ENCODE results near the gene TNFAIP2. TPM values are rescaled to one million over a fixed set of nuclear protein-coding genes. Genes with fewer than 3 reads are reported as not detected.

The TNFAIP2 gene
- total and polyA plus RNA-seq, 4 donors: 8.9 to 32.0 (median 22.4) TPM

DNA sequence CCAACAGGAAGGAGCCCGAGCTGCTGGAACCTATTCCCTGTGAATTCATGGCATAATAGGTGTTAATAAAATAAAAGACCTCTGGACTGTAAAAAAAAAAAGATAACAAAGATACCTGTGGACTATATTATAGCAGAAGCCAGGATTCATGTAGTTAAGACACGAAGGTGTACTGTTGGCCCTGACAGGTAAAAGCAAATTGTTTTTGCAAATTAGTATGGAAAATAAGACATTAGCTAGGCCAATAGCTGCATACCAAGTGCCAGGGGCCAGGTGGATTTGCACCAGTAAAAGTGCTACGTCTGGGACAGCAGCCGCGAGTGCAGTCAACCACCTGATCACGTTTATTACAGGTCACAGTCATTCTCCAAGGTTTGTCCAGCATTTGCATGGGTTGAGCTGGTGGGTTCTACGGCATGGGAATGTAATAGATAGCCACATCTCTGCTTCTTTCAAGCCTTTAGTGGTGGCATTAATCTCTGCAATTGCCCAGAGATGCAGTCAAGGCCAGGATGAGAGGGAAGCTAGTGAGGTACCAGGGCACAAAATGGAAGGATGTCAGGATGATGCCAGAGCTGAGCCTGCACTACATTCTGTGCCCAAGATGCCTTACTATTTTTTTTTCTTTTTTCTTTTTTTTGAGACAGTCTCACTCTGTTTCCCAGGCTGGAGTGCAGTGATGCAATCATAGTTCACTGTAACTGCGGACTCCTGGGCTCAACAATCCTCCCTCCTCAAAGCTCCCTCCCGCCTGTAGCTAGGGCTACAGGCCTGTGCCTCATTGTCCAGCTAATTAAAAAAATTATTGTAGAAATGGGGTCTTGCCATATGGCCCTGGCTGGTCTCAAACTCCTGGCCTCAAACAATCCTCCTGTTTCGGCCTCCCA is 26.3 kb downstream of the TNFAIP2 start:
- Histone ChIP-seq H3K27ac (ENCODE audit: low read depth in 1 of 2, low read length in 2 of 2) (no peak overlapping the region), H3K9me3 (ENCODE audit: control insufficient read depth in 4 of 4, low read length in 3 of 4) (no peaks in the 10 kb centered on the region), H3K36me3 (ENCODE audit: control insufficient read depth in 4 of 4, insufficient read depth in 3 of 4, low read depth in 1 of 4, low read length in 3 of 4) (no peaks in the 10 kb centered on the region), H3K4me3 (ENCODE audit: low read depth in 1 of 3, low read length in 3 of 3) (no peak overlapping the region), H3K27me3 (ENCODE audit: control insufficient read depth in 4 of 4, insufficient read depth in 4 of 4, low read length in 3 of 4) (no peaks in the 10 kb centered on the region), H3K4me1 (ENCODE audit: control insufficient read depth in 4 of 4, insufficient read depth in 4 of 4, low read length in 3 of 4) (peaks cover 0 to 3% (median under 1%) of the 10 kb centered on the region in 4 donors), H3K9ac (ENCODE audit: low read depth in 1 of 2, low read length in 2 of 2) (no peak overlapping the region)
- TF ChIP-seq FOXA2 (IDR thresholded peaks at IDR 0.05) (no peak), MAX (IDR thresholded peaks at IDR 0.05) (no peak), ZBTB33 (IDR thresholded peaks at IDR 0.05) (no peak), YY1 (IDR thresholded peaks at IDR 0.05) (no peak), EGR1 (IDR thresholded peaks at IDR 0.05; ENCODE audit: low read depth in 2 of 2) (no peak), TAF1 (conservative IDR thresholded peaks at IDR 0.05) (no peak), HNF4G (IDR thresholded peaks at IDR 0.05) (no peak), CTCF (IDR thresholded peaks at IDR 0.05; ENCODE audit: low read depth, low read length, missing input control) (no peak), ATF3 (IDR thresholded peaks at IDR 0.05) (no peak), SP1 (IDR thresholded peaks at IDR 0.05) (no peak), NR2F2 (IDR thresholded peaks at IDR 0.05) (no peak), GABPA (IDR thresholded peaks at IDR 0.05 in 1 of 2, conservative IDR thresholded peaks at IDR 0.05 in 1 of 2) (no peak), JUND (IDR thresholded peaks at IDR 0.05) (no peak), REST (IDR thresholded peaks at IDR 0.05) (no peak), FOXA1 (IDR thresholded peaks at IDR 0.05) (no peak), RXRA (IDR thresholded peaks at IDR 0.05) (no peak), RAD21 (IDR thresholded peaks at IDR 0.05) (no peak), HNF4A (conservative IDR thresholded peaks at IDR 0.05) (no peak)
- no peak for DNase-seq (ENCODE audit: low spot score)
- WGBS: 89% methylated on average over 10 of the region's 10 CpGs

Measured in liver (tissue), 9 donors.